ENCODE results near the gene NABP1. TPM values are rescaled to one million over a fixed set of nuclear protein-coding genes. Genes with fewer than 3 reads are reported as not detected.
A peak's percentile ranks its signal among the peaks of the same experiment; 100 is the strongest.

The NABP1 gene
- polyA plus RNA-seq, 3 donors from 2014 or later = 4.1 to 11.9 (median 7.6) TPM

DNA sequence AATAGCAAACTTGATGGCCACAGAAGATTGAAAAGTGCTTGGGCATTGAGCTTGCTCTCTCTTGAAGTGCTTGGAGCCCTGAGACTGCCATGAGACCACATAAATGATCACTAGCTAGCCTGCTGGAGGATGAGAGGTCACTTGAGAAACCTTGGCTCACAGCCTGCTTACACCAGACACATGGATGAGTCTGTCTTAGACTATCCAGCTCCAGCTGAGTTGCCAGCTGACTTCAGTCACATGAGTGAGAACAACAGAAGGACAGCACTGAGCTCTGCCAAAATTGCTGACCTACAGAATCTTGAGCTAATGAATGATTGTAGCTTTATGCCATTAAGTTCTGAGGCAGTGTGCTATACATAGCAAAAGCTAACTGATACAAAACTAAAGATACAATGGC, 18.1 kb downstream of the NABP1 start:
- Mint-ChIP-seq H3K27me3 (ENCODE audit: low read depth in 3 of 3) (no peaks in the 10 kb centered on the region), H3K36me3 (peaks cover 4 to 19% (median 7%) of the 10 kb centered on the region in 3 donors), H3K4me1 (peaks cover 3 to 7% of the 10 kb centered on the region in 2 donors), H3K27ac (no peak overlapping the region), H3K9me3 (no peaks in the 10 kb centered on the region), H3K4me3 (no peak overlapping the region)
- DNase-seq = no peak

DNA sequence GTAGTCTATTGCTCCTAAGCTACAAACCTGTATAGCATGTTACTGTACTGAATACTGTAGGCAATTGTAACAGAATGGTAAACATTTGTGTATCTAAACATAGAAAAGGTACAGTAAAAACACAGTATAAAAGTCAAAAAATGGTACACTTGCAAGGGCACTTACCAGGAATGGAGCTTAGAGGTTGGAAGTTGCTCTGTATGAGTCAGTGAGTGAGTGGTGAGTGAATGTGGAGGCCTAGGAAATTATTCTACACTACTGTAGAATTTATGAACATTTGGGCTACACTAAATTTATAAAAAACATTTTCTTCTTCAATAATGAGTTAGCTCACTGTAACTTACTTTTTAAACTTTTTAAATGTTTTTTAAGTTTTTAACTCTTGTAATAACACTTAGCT, 19.0 kb downstream of the NABP1 start:
- Mint-ChIP-seq H3K36me3 (peaks cover 4 to 22% (median 7%) of the 10 kb centered on the region in 3 donors), H3K9me3 (no peaks in the 10 kb centered on the region), H3K27ac (no peak overlapping the region), H3K4me3 (no peak overlapping the region), H3K4me1 (no peaks in the 10 kb centered on the region), H3K27me3 (ENCODE audit: low read depth in 3 of 3) (no peaks in the 10 kb centered on the region)
- no peak for DNase-seq

DNA sequence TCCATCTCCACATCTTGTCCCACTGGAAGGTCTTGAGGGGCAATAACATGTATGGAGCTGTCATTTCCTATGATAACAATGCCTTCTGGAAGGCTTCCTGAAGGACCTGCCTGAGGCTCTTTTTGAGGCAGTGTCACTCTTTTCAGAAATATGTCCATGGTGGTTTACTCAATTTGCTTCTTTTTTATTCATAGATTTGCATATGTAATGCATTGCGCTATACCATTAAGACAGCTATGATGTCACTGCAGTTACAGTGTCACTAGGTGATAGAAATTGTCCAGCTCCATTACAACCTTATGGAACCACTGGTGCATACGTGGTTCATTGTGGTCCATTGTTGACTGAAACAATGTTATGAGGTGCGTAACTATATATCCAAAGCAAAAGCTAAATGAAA, 19.9 kb downstream of the NABP1 start:
- H3K4me3 Mint-ChIP-seq = no peak overlapping the region
- DNase-seq = no peak
- H3K4me1 Mint-ChIP-seq = no peaks in the 10 kb centered on the region
- H3K36me3 Mint-ChIP-seq = peaks cover 4 to 27% (median 7%) of the 10 kb centered on the region in 3 donors
- no peaks in the 10 kb centered on the region for H3K9me3 Mint-ChIP-seq
- H3K27ac Mint-ChIP-seq = no peak overlapping the region
- no peaks in the 10 kb centered on the region for H3K27me3 Mint-ChIP-seq (ENCODE audit: low read depth in 3 of 3)

DNA sequence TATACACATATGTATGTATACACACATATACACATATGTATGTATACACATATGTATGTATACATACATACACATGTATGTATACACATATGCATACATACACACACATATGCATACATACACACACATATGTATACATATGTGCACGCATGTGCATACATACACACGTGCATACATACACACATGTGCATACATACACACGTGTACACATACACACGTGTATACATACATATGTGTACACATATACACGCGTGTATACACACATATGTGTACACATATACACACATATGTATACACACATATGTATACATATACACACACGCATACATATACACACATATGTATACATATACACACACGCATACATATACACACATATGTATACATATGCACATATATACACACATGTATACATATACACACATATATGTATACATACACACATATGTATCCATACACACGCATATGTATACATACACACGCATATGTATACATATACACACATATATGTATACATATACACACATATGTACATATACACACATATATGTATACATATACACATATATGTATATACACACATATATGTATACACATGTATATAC, 21.5 kb downstream of the NABP1 start:
- H3K4me1 Mint-ChIP-seq = no peaks in the 10 kb centered on the region
- no peak overlapping the region for H3K4me3 Mint-ChIP-seq
- H3K27me3 Mint-ChIP-seq (ENCODE audit: low read depth in 3 of 3) = peaks cover 0 to 3% (median 2%) of the 10 kb centered on the region in 3 donors

DNA sequence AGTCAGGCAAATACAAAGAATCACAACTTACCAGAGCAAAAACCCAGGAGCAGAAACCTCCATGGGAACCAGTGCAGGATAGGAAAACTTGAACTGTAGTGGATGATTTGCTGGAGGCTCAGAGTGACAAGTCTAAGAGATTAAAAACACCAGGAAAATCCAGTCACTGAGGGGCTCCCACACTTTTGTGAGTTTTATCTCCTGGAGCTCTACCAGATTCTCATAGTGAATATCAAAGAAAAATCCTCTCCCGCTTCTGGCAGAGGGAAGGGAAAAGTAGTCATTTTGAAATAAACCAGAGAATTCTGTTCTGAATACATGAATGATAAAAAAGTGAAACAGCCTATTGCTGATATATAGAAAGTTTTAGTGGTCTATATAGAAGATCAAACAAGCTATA, 23.1 kb downstream of the NABP1 start:
- Mint-ChIP-seq H3K36me3 (peaks cover 5 to 25% (median 10%) of the 10 kb centered on the region in 3 donors), H3K27me3 (ENCODE audit: low read depth in 3 of 3) (peaks cover 0 to 3% (median 2%) of the 10 kb centered on the region in 3 donors), H3K4me3 (no peak overlapping the region), H3K27ac (no peak overlapping the region), H3K9me3 (no peaks in the 10 kb centered on the region), H3K4me1 (no peaks in the 10 kb centered on the region)
- DNase-seq = no peak

More for the DNA sequence above, 21.5 kb downstream of the NABP1 start:
- DNase-seq = no peak
- H3K27ac Mint-ChIP-seq = no peak overlapping the region
- H3K36me3 Mint-ChIP-seq = peaks cover 9 to 21% (median 10%) of the 10 kb centered on the region in 3 donors
- no peaks in the 10 kb centered on the region for H3K9me3 Mint-ChIP-seq

DNA sequence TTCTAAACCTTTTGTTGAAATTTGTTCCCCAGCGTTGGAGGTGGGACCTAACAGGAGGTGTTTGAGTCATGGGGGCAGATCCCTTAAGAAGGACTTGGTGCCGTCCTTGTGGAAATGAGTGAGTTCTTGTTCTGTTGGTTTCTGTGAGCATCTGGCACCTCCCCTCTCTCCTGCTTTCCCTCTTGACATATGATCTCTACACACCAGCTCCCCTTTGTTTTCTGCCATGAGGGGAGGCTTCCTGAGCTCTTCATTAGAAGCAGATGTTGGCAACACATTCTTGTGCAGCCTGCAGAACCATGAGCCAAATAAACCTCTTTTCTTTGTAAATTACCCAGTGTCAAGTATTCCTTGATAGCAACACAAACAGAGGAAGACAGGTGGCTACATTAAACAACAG, 23.8 kb downstream of the NABP1 start:
- Mint-ChIP-seq H3K9me3 (no peaks in the 10 kb centered on the region), H3K27me3 (ENCODE audit: low read depth in 3 of 3) (peaks cover 0 to 3% (median 2%) of the 10 kb centered on the region in 3 donors), H3K4me3 (no peak overlapping the region), H3K36me3 (peaks cover 10 to 31% (median 10%) of the 10 kb centered on the region in 3 donors), H3K27ac (peak overlapping the region in 1 of 6 donors; percentile 81), H3K4me1 (no peaks in the 10 kb centered on the region)
- no peak for DNase-seq

DNA sequence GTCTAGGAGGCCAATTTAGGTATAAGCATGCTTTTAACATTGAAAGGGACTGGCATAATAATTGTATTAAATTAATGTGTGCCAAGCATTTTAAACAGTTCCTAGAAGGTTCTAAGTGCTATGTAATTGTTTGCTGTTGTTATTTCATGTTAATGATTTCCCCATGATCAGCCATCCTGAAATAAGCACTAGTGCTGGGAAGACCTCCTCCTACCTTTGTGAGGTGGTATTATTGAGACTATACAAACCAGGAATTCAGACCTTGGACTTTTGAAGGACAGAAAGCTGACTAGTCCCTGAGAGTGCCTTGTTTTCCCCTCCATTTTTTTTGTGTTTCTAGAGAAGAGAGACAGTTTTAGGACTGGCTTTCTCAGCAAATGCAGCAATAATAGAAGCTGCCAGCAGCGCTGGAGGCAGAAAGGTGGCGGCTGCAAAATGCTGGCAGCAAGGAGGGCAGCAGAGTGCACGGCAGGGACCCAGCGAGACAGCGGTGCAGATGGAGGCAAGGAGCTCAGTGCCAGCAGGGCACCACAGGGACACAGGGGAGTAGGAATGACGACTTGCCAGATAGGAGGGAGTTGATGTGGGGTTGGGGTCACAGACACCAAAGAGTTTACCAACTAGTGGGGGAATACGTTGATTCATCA, 25.3 kb downstream of the NABP1 start:
- Mint-ChIP-seq H3K4me1 (no peaks in the 10 kb centered on the region), H3K36me3 (peaks cover 8 to 27% (median 10%) of the 10 kb centered on the region in 3 donors), H3K4me3 (no peak overlapping the region), H3K27me3 (ENCODE audit: low read depth in 3 of 3) (peaks cover 0 to 3% (median 2%) of the 10 kb centered on the region in 3 donors), H3K9me3 (no peaks in the 10 kb centered on the region), H3K27ac (peak overlapping the region in 1 of 6 donors; percentile 30)
- DNase-seq = no peak

DNA sequence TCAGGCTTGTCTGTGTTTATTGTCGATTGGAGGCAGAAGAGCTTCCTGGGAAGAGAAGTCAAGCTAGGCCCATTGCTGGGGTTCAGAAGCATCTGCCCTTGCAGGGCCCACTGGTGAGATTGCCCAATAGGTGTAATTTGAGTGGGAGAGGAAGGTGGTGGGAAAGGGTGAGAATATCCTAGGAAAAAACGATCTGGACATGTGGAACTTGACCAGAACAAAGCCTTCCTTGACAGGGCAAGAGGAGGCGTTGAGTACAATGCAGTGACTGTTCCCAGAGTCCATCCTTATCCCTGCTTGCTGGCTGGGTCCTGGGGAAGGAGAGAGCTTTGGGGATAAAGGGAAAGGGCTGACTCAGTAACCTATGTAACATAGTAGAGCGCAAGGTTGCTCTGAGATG, 27.1 kb downstream of the NABP1 start:
- DNase-seq = no peak
- no peak overlapping the region for H3K4me3 Mint-ChIP-seq
- H3K27ac Mint-ChIP-seq = peak overlapping the region in 1 of 6 donors; percentile 16
- peaks cover 22 to 44% (median 23%) of the 10 kb centered on the region in 3 donors for H3K36me3 Mint-ChIP-seq
- H3K27me3 Mint-ChIP-seq (ENCODE audit: low read depth in 3 of 3) = peaks cover 0 to 3% (median 2%) of the 10 kb centered on the region in 3 donors
- H3K4me1 Mint-ChIP-seq = no peaks in the 10 kb centered on the region
- no peaks in the 10 kb centered on the region for H3K9me3 Mint-ChIP-seq

DNA sequence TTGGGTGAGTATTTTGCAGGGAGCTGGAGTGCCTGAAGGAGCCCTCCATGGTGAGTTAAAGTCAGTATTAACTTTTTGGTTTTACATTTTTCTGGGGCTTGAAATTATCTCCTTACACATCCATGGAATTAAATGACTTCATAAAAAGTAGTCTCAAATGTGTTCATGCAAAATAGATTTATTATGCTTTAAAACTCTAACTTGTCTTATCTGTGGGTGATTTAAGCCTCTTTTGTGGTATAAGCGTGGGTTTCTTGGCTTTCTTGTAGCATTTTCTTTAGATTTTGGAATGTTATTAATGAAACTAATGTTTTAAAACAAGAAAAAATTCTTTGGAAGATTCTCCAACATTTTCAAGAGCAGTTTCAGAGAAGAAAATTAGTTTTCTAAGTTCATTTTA, 27.8 kb downstream of the NABP1 start:
- Mint-ChIP-seq H3K4me1 (no peaks in the 10 kb centered on the region), H3K4me3 (no peak overlapping the region), H3K36me3 (peaks cover 22 to 39% (median 23%) of the 10 kb centered on the region in 3 donors), H3K27me3 (ENCODE audit: low read depth in 3 of 3) (peaks cover 0 to 3% (median 2%) of the 10 kb centered on the region in 3 donors), H3K27ac (no peak overlapping the region), H3K9me3 (no peaks in the 10 kb centered on the region)
- DNase-seq = no peak

DNA sequence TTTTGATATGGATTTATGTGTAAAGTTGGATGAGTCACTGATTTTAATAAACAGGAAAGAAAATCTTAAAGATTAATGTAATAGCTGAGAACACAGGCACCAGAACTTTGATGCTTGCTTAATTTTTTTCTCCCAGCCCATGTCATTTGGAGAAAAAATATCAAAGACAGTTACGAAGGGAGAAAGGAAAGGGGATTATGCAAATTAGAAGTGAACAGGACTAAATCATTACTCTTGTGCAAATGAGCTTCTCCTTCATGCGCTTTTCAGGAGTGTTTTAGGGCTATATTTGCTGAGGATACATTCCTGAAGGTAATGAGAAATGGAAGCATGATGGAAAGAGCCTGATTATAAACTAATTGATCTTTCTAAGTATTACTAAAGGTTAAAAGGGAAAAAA, 28.9 kb downstream of the NABP1 start:
- H3K4me1 Mint-ChIP-seq = no peaks in the 10 kb centered on the region
- peaks cover 0 to 3% (median 2%) of the 10 kb centered on the region in 3 donors for H3K27me3 Mint-ChIP-seq (ENCODE audit: low read depth in 3 of 3)
- DNase-seq = no peak
- peaks cover 22 to 35% (median 23%) of the 10 kb centered on the region in 3 donors for H3K36me3 Mint-ChIP-seq
- H3K27ac Mint-ChIP-seq = no peak overlapping the region
- H3K9me3 Mint-ChIP-seq = no peaks in the 10 kb centered on the region
- no peak overlapping the region for H3K4me3 Mint-ChIP-seq

DNA sequence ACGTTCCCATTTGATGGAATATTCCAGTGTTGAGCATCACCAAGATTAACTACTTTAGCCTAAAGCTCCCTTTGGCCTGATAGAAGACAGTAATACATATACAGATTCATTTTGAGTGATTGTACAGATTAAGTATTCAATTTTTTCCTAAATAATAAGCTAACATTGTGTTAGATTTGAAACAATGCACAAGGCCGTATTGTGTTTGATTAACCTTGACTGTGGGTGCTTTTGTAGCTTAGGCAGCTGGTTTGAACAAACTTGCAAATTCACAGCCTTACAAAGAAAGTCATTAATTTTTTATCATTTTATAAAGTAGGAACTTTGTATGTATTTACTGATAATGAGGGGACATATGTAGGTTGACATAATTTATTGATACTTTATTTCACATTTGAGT, 29.6 kb downstream of the NABP1 start:
- no peaks in the 10 kb centered on the region for H3K4me1 Mint-ChIP-seq
- DNase-seq = no peak
- no peak overlapping the region for H3K4me3 Mint-ChIP-seq
- H3K27ac Mint-ChIP-seq = no peak overlapping the region
- no peaks in the 10 kb centered on the region for H3K9me3 Mint-ChIP-seq
- H3K27me3 Mint-ChIP-seq (ENCODE audit: low read depth in 3 of 3) = peaks cover 0 to 3% (median 2%) of the 10 kb centered on the region in 3 donors
- peaks cover 22 to 33% (median 23%) of the 10 kb centered on the region in 3 donors for H3K36me3 Mint-ChIP-seq

DNA sequence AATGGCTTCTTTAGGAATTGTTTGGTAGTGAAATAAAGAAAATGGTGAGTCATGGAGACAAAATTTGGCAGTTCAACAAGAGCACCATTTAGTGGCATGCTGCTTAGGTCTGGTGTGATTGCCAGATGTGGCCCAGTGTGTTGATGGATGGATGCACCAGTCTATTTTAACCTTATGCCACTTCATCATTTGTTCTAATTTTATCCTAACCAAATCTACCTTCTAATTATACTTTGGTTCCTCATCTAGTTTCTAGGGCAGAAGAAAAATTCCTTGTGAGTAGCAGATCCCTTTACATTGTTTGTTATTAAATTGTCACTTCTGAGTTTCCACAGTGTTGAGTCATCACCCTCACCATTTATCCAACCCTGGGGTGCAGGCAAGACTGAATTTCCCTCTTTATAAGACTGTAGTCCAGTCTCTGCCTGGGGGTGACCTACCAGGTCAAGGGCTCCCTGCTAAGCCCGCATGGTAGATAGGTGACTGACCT, 32.5 kb downstream of the NABP1 start:
- DNase-seq = no peak
- no peak overlapping the region for H3K27ac Mint-ChIP-seq
- H3K27me3 Mint-ChIP-seq (ENCODE audit: low read depth in 3 of 3) = no peaks in the 10 kb centered on the region
- peaks cover 15 to 27% (median 18%) of the 10 kb centered on the region in 3 donors for H3K36me3 Mint-ChIP-seq
- no peaks in the 10 kb centered on the region for H3K9me3 Mint-ChIP-seq
- H3K4me1 Mint-ChIP-seq = no peaks in the 10 kb centered on the region
- H3K4me3 Mint-ChIP-seq = no peak overlapping the region

DNA sequence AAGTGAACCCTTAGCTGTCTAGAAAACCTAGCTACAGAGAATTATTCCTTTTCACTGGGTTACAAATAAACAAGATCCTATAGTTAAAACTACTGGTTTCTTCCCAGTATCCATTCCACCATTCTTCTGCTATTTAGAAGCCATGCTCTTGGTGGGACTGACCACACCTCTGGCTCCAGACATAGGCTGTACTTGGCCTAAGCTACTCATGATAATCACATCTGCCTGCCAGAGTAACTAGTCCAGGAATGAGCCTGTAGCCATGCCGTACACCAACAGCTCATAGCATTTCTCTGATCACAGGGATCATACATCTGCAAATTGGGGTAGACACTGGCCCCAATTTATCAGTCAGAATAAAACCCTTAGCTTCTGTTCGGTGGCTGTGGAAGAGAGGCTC, 33.7 kb downstream of the NABP1 start:
- H3K27me3 Mint-ChIP-seq (ENCODE audit: low read depth in 3 of 3) = no peaks in the 10 kb centered on the region
- no peak for DNase-seq
- no peaks in the 10 kb centered on the region for H3K9me3 Mint-ChIP-seq
- peaks cover 15 to 26% (median 17%) of the 10 kb centered on the region in 3 donors for H3K36me3 Mint-ChIP-seq
- no peak overlapping the region for H3K4me3 Mint-ChIP-seq
- H3K4me1 Mint-ChIP-seq = no peaks in the 10 kb centered on the region
- H3K27ac Mint-ChIP-seq = no peak overlapping the region

DNA sequence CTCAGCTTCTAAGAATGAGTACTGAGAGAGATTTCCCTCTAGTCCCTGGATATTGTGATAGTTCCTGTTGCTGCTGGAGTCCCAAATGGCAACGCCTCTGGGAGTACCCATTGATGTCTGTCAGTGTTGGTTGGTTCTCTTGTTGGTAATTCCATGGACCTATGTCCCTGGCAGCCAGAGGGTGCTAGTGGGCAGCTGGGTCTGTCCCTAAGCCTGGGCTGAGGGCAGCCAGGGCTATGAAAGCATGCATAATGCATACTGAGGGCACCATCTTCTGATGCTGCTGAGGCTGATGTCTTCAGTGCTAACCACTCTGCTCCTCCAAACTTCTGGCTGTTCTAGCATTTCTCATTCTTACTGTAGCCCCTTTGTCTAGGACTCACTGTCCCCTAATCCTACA, 35.9 kb downstream of the NABP1 start:
- no peak for DNase-seq
- H3K27me3 Mint-ChIP-seq (ENCODE audit: low read depth in 3 of 3) = no peaks in the 10 kb centered on the region
- H3K4me1 Mint-ChIP-seq = no peaks in the 10 kb centered on the region
- no peak overlapping the region for H3K4me3 Mint-ChIP-seq
- H3K9me3 Mint-ChIP-seq = no peaks in the 10 kb centered on the region
- peaks cover 9 to 23% (median 19%) of the 10 kb centered on the region in 3 donors for H3K36me3 Mint-ChIP-seq
- no peak overlapping the region for H3K27ac Mint-ChIP-seq
